Ishikawa (cell line): ENCODE results near the gene MCM10.

Experiments
- CEBPB ChIP-seq: IDR thresholded peaks from 2 replicates; pipeline ENCODE4 v1.6.1; 2012
- CREB1 ChIP-seq: IDR thresholded peaks from 2 replicates; pipeline ENCODE4 v1.6.1; 2012; ENCODE audit warnings: low read depth
- EGR1 ChIP-seq: IDR thresholded peaks from 2 replicates; pipeline ENCODE4 v1.6.1; 2012
- EP300 ChIP-seq: IDR thresholded peaks from 2 replicates; pipeline ENCODE4 v1.6.1; 2012; ENCODE audit warnings: borderline replicate concordance
- MAX ChIP-seq: IDR thresholded peaks from 2 replicates; pipeline ENCODE4 v1.6.1; 2012
- NFIC ChIP-seq: IDR thresholded peaks from 2 replicates; pipeline ENCODE4 v1.6.1; 2012
- RAD21 ChIP-seq: IDR thresholded peaks from 2 replicates; pipeline ENCODE4 v1.6.1; 2012; ENCODE audit warnings: low read depth
- TAF1 ChIP-seq: IDR thresholded peaks from 2 replicates; pipeline ENCODE4 v1.6.1; 2012; ENCODE audit warnings: low read depth, mild to moderate bottlenecking
- TCF12 ChIP-seq: IDR thresholded peaks from 2 replicates; pipeline ENCODE4 v1.6.1; 2012; ENCODE audit warnings: low read depth
- YY1 ChIP-seq: IDR thresholded peaks from 2 replicates; pipeline ENCODE4 v1.6.1; 2012; ENCODE audit warnings: low read depth
- ZBTB7A ChIP-seq: IDR thresholded peaks from 2 replicates; pipeline ENCODE4 v1.6.1; 2012; ENCODE audit warnings: low read depth
- TF ChIP-seq, protein P1 (sequence below): IDR thresholded peaks from 2 replicates; pipeline ENCODE4 v1.6.1; 2012; ENCODE audit warnings: low read depth, mild to moderate bottlenecking

DNA sequence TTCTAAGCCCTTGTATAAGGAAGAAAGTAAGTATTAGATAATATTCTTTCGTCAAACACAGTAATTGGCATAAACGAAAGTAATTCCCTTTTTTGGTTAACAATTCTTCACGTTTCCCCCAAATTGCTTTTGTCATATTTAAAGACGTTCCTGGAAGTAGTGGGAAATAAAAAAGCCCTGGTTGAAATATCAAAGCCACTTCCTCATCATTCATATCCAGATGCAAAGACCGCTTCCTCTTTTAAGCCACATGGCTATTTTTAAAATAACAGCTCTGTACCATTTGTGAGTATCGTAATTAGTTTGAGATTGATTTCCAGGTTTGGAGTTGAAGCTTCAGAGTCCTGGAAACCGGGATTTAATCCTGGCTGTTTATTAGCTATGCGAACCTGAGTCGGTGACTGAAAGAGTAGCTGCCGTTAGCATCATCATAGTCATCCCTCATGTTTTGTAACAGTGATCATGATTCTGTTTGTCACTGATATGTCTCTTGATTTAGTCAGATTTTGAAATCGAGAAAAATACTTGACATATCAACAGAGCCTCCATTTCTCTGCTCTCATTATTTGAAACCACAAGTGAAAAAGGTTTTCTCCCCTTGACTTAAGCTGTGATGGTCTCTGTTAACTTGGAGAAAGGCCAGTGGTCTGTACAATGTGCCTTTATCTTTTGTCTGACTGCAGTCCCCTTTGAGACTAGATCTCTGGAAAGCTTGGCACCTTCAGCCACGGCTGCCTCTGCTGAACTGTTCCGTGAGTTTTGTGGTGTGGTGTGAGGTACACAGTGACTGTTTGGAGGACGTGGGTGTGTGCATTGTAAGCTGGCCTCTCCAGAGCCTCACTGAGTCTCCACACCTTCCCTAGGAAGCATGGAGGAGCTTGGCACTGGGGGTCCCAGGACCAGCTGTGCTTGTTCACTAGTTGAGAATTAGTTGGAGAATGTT, 43.2 kb upstream of the MCM10 start:
- no peak for TF ChIP-seq YY1
- TF ChIP-seq CEBPB: no peak
- TF ChIP-seq EP300: no peak
- no peak for TF ChIP-seq MAX
- TF ChIP-seq TAF1: no peak
- no peak for TF ChIP-seq CREB1
- TF ChIP-seq, protein P1, sequence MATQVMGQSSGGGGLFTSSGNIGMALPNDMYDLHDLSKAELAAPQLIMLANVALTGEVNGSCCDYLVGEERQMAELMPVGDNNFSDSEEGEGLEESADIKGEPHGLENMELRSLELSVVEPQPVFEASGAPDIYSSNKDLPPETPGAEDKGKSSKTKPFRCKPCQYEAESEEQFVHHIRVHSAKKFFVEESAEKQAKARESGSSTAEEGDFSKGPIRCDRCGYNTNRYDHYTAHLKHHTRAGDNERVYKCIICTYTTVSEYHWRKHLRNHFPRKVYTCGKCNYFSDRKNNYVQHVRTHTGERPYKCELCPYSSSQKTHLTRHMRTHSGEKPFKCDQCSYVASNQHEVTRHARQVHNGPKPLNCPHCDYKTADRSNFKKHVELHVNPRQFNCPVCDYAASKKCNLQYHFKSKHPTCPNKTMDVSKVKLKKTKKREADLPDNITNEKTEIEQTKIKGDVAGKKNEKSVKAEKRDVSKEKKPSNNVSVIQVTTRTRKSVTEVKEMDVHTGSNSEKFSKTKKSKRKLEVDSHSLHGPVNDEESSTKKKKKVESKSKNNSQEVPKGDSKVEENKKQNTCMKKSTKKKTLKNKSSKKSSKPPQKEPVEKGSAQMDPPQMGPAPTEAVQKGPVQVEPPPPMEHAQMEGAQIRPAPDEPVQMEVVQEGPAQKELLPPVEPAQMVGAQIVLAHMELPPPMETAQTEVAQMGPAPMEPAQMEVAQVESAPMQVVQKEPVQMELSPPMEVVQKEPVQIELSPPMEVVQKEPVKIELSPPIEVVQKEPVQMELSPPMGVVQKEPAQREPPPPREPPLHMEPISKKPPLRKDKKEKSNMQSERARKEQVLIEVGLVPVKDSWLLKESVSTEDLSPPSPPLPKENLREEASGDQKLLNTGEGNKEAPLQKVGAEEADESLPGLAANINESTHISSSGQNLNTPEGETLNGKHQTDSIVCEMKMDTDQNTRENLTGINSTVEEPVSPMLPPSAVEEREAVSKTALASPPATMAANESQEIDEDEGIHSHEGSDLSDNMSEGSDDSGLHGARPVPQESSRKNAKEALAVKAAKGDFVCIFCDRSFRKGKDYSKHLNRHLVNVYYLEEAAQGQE: no peak
- TF ChIP-seq NFIC: no peak
- TF ChIP-seq EGR1: no peak
- no peak for TF ChIP-seq TCF12
- no peak for TF ChIP-seq RAD21
- TF ChIP-seq ZBTB7A: no peak
